GM10266 (cell line): Measurements from ENCODE around the gene VEZF1.

ENCODE experiments used
- DNase-seq: peaks from one replicate; pipeline ENCODE4 v3.0.0; 2012; ENCODE audit errors: extremely low spot score
- TF ChIP-seq, protein P1 (sequence below): IDR thresholded peaks from 2 replicates; pipeline ENCODE4 v1.5.1; 2012; ENCODE audit warnings: mild to moderate bottlenecking, low read depth; ENCODE audit not compliant: control insufficient read depth, insufficient read depth; ENCODE audit errors: missing control alignments

The VEZF1 gene

GRCh38 chr17:57955183-57955931 lies 32.7 kb downstream of the VEZF1 start, which contains the start of gene CUEDC1:
Gene CUEDC1 (minus strand): TSS chr17:57955412. CDS start chr17:57885564, 69,848 bp downstream.
- DNase-seq, result peak; percentile 88
- TF ChIP-seq, protein P1, sequence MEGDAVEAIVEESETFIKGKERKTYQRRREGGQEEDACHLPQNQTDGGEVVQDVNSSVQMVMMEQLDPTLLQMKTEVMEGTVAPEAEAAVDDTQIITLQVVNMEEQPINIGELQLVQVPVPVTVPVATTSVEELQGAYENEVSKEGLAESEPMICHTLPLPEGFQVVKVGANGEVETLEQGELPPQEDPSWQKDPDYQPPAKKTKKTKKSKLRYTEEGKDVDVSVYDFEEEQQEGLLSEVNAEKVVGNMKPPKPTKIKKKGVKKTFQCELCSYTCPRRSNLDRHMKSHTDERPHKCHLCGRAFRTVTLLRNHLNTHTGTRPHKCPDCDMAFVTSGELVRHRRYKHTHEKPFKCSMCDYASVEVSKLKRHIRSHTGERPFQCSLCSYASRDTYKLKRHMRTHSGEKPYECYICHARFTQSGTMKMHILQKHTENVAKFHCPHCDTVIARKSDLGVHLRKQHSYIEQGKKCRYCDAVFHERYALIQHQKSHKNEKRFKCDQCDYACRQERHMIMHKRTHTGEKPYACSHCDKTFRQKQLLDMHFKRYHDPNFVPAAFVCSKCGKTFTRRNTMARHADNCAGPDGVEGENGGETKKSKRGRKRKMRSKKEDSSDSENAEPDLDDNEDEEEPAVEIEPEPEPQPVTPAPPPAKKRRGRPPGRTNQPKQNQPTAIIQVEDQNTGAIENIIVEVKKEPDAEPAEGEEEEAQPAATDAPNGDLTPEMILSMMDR, result peak; percentile 55

- DNase-seq, result no peak
- TF ChIP-seq, protein P1, result no peak
Measured at GRCh38 chr17:57954397-57955182, 33.5 kb downstream of the VEZF1 start.

DNA sequence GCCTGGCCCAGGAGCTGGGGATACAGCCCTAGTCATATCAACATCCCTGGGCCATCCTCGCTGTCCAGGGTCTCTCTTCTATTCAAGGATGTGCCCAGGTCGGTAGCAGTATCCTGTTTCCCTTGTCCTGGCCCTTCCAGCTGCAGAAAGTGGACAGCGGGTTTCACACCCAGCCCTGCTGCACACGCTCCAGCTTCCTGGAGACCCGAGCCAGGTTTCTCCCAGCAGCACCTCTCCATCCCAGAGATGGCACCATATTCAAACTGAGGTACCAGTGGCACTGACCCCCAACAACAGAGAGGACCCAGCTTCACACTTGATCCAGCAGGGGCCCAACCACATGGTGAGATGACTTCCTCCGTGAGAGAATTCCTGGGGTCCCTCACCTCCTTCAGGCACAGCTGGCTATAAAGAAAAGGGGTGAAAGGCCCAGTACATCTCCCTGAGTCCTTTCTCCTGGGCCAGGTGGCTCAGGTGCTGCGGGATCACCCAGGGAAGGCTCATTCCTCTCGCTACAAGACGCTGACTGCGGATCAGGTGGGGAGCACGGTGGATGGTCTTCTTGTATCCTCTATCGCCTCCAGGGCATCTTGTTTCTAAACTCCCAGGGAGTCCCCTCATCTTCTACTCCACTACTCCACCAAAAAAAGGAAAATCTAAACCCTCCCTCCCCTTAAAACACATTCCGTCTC lies 34.2 kb downstream of the VEZF1 start:
- DNase-seq, result no peak
- TF ChIP-seq, protein P1, result no peak

GRCh38 chr17:57953219-57953618 lies 34.8 kb downstream of the VEZF1 start:
- TF ChIP-seq, protein P1, result no peak
- DNase-seq, result no peak

- no peak for DNase-seq
- TF ChIP-seq, protein P1, result no peak
Measured at GRCh38 chr17:57949649-57950048, 38.4 kb downstream of the VEZF1 start.

GRCh38 chr17:57948555-57949420 lies 39.3 kb downstream of the VEZF1 start:
- no peak for DNase-seq
- TF ChIP-seq, protein P1, result no peak
